Peyer's patch (tissue), 4 donors: ENCODE data around the gene INHBB. TPM values are rescaled to one million over a fixed set of nuclear protein-coding genes. Genes with fewer than 3 reads are reported as not detected.

Experiments used
- DNase-seq, 3 donors: peaks; one replicate each; pipeline ENCODE4 v3.0.0-alpha.2; 2017 to 2019
- H3K27ac ChIP-seq, 4 donors: fragments of 200-600 bp; sonication (generic); one replicate each; pipeline ENCODE4 v1.5.1; 2016 to 2019
- H3K27me3 ChIP-seq, 2 donors: fragments of 200-600 bp; sonication (generic); one replicate each; pipeline ENCODE4 v1.5.1; 2019
- H3K36me3 ChIP-seq, 3 donors: fragments of 200-600 bp; sonication (generic); one replicate each; pipeline ENCODE4 v1.5.1; 2016 to 2019
- H3K4me1 ChIP-seq, 4 donors: fragments of 200-600 bp; sonication (generic); one replicate each; pipeline ENCODE4 v1.5.1; 2016 to 2019
- H3K4me3 ChIP-seq, 4 donors: fragments of 200-600 bp; sonication (generic); 1 replicate in 3 of 4; 2 replicates in 1 of 4; pipeline ENCODE4 v1.5.1; 2016 to 2019; ENCODE audit warnings: mild to moderate bottlenecking in 1 of 4
- H3K9me3 ChIP-seq, 4 donors: fragments of 200-600 bp; sonication (generic); one replicate each; pipeline ENCODE4 v1.5.1; 2016 to 2019; ENCODE audit warnings: mild to moderate bottlenecking in 1 of 4
- CTCF ChIP-seq, 6 experiments: fragments of 450-650 bp in 4 of 6; fragments of 200-600 bp in 2 of 6; sonication (generic) in 1 of 6; IDR thresholded peaks; one replicate each; pipeline ENCODE4 v1.5.1; 2017 to 2019; ENCODE audit warnings: antibody characterized with exemption in 6 of 6, mild to moderate bottlenecking in 3 of 6, moderate library complexity in 1 of 6
- POLR2A ChIP-seq, 2 donors: fragments of 450-650 bp; IDR thresholded peaks; one replicate each; pipeline ENCODE4 v1.5.1; 2017; ENCODE audit warnings: antibody characterized with exemption in 2 of 2, mild to moderate bottlenecking in 2 of 2, moderate library complexity in 2 of 2
- total RNA-seq, 4 donors: library from RNA; depleted of rRNA; stranded (reverse); fragments of >200 nt; gene quantifications; one replicate each; pipeline ENCODE4 v1.1.0, GENCODE V29; 2016

The INHBB gene
- total RNA-seq, 4 donors from 2014 or later, result 0.70 to 1.1 (median 0.95) TPM; not detected in 1

- Histone ChIP-seq H3K36me3 (no peaks in the 10 kb centered on the region), H3K9me3 (no peaks in the 10 kb centered on the region), H3K27ac (no peak overlapping the region), H3K27me3 (no peaks in the 10 kb centered on the region), H3K4me1 (no peaks in the 10 kb centered on the region), H3K4me3 (no peak overlapping the region)
- TF ChIP-seq POLR2A (IDR thresholded peaks at IDR 0.05) (no peak), CTCF (IDR thresholded peaks at IDR 0.05) (no peak)
- no peak for DNase-seq
Observed at GRCh38 chr2:120330946-120331822, 14.8 kb upstream of the INHBB start.

- Histone ChIP-seq H3K9me3 (no peaks in the 10 kb centered on the region), H3K4me3 (no peak overlapping the region), H3K4me1 (no peaks in the 10 kb centered on the region), H3K27ac (no peak overlapping the region), H3K36me3 (no peaks in the 10 kb centered on the region), H3K27me3 (no peaks in the 10 kb centered on the region)
- no peak for TF ChIP-seq CTCF (IDR thresholded peaks at IDR 0.05)
- no peak for TF ChIP-seq POLR2A (IDR thresholded peaks at IDR 0.05)
- DNase-seq, result no peak
Observed at GRCh38 chr2:120331903-120332302, 14.0 kb upstream of the INHBB start.

- no peaks in the 10 kb centered on the region for H3K4me1 ChIP-seq
- no peak for DNase-seq
- no peak overlapping the region for H3K4me3 ChIP-seq
- no peaks in the 10 kb centered on the region for H3K27me3 ChIP-seq
- no peak for TF ChIP-seq CTCF (IDR thresholded peaks at IDR 0.05)
- no peak for TF ChIP-seq POLR2A (IDR thresholded peaks at IDR 0.05)
- no peaks in the 10 kb centered on the region for H3K36me3 ChIP-seq
- no peak overlapping the region for H3K27ac ChIP-seq
- H3K9me3 ChIP-seq, result no peaks in the 10 kb centered on the region
Observed at GRCh38 chr2:120332384-120332783, 13.6 kb upstream of the INHBB start.

- H3K27me3 ChIP-seq, result no peaks in the 10 kb centered on the region
- H3K4me1 ChIP-seq, result no peaks in the 10 kb centered on the region
- H3K36me3 ChIP-seq, result no peaks in the 10 kb centered on the region
- no peak overlapping the region for H3K27ac ChIP-seq
- TF ChIP-seq POLR2A (IDR thresholded peaks at IDR 0.05), result no peak
- TF ChIP-seq CTCF (IDR thresholded peaks at IDR 0.05), result no peak
- H3K9me3 ChIP-seq, result no peaks in the 10 kb centered on the region
- DNase-seq, result no peak
- H3K4me3 ChIP-seq, result no peak overlapping the region
Observed at GRCh38 chr2:120334068-120334467, 11.9 kb upstream of the INHBB start.

- Histone ChIP-seq H3K4me3 (no peak overlapping the region), H3K27me3 (no peaks in the 10 kb centered on the region), H3K36me3 (no peaks in the 10 kb centered on the region), H3K9me3 (no peaks in the 10 kb centered on the region), H3K4me1 (no peaks in the 10 kb centered on the region), H3K27ac (no peak overlapping the region)
- TF ChIP-seq CTCF (IDR thresholded peaks at IDR 0.05), result no peak
- no peak for TF ChIP-seq POLR2A (IDR thresholded peaks at IDR 0.05)
- DNase-seq, result no peak
Observed at GRCh38 chr2:120336749-120337148, 9.2 kb upstream of the INHBB start.
